Measurements from ENCODE around the gene EPC2. TPM values are rescaled to one million over a fixed set of nuclear protein-coding genes. Genes with fewer than 3 reads are reported as not detected.

The EPC2 gene
- total RNA-seq, 1 experiment from 2014 or later: 19.6 TPM

- no peaks in the 10 kb centered on the region for H3K36me3 ChIP-seq (ENCODE audit: control insufficient read depth in 1 of 2, insufficient read depth in 2 of 2, low read length in 2 of 2)
- intact Hi-C loops (cut with micrococcal nuclease): no loop called here
- H4K20me1 ChIP-seq (ENCODE audit: insufficient read depth): no peaks in the 10 kb centered on the region
- no peaks in the 10 kb centered on the region for H3K79me2 ChIP-seq (ENCODE audit: insufficient read depth, low read length)
- no peak overlapping the region for H3K4me2 ChIP-seq (ENCODE audit: low read length)
- DNase-seq (ENCODE audit: low read depth, low spot score) (no peak), ATAC-seq (no peak)
- no peak overlapping the region for H3K27ac ChIP-seq (ENCODE audit: low read depth, low read length)
- ChIA-PET POLR2A (no interaction called here), RAD21 (ENCODE audit: low non-redundant PET in 1 of 2, low total read pairs in 2 of 2, uncharacterized antibody in 2 of 2, unreplicated experiment in 2 of 2) (no interaction called here), CTCF (no interaction called here)
- H3K9me2 ChIP-seq (ENCODE audit: insufficient read depth): no peaks in the 10 kb centered on the region
- no peak for TF ChIP-seq FOSL1 (IDR thresholded peaks at IDR 0.05; ENCODE audit: low read depth)
- TF ChIP-seq YY1 (IDR thresholded peaks at IDR 0.05; ENCODE audit: extremely low read depth, insufficient replicate concordance, low read depth, low read length): no peak
- TF ChIP-seq RAD21 (IDR thresholded peaks at IDR 0.05; ENCODE audit: low read depth): no peak
- TF ChIP-seq CBX3 (IDR thresholded peaks at IDR 0.05; ENCODE audit: low read depth): no peak
- no peak for TF ChIP-seq POLR2AphosphoS5 (IDR thresholded peaks at IDR 0.05; ENCODE audit: low read depth, low read length)
- no peak overlapping the region for H3K9ac ChIP-seq (ENCODE audit: low read length)
- H3K27me3 ChIP-seq (ENCODE audit: insufficient read depth, low read length): 0 out of 2 replicates have a peak, but pooled peaks cover 6% of the 10 kb centered on the region
- H3K4me3 ChIP-seq (replicated peaks in 1 of 2; ENCODE audit: low read depth in 1 of 2, low read length in 2 of 2): no peak overlapping the region
- no peaks in the 10 kb centered on the region for H3K4me1 ChIP-seq (ENCODE audit: control insufficient read depth in 1 of 2, insufficient read depth in 2 of 2, low read length in 2 of 2)
- H3K9me3 ChIP-seq (ENCODE audit: control insufficient read depth in 1 of 2, insufficient read depth in 1 of 2, low read depth in 1 of 2, low read length in 2 of 2): no peaks in the 10 kb centered on the region
- BruUV-seq (replicated peaks): no TSS peak
- no peak overlapping the region for H2AFZ ChIP-seq (ENCODE audit: low read depth, low read length, poor library complexity, severe bottlenecking)
Measured at GRCh38 chr2:148603562-148603920, 41.0 kb upstream of the EPC2 start.

- H3K79me2 ChIP-seq (ENCODE audit: insufficient read depth, low read length): no peaks in the 10 kb centered on the region
- H3K4me1 ChIP-seq (ENCODE audit: control insufficient read depth in 1 of 2, insufficient read depth in 2 of 2, low read length in 2 of 2): no peaks in the 10 kb centered on the region
- H3K4me2 ChIP-seq (ENCODE audit: low read length): no peak overlapping the region
- no peak overlapping the region for H3K4me3 ChIP-seq (replicated peaks in 1 of 2; ENCODE audit: low read depth in 1 of 2, low read length in 2 of 2)
- RAD21 ChIA-PET (ENCODE audit: low non-redundant PET in 1 of 2, low total read pairs in 2 of 2, uncharacterized antibody in 2 of 2, unreplicated experiment in 2 of 2): no interaction called here
- no peak for ATAC-seq
- no peaks in the 10 kb centered on the region for H3K9me2 ChIP-seq (ENCODE audit: insufficient read depth)
- no peak overlapping the region for H2AFZ ChIP-seq (ENCODE audit: low read depth, low read length, poor library complexity, severe bottlenecking)
- POLR2A ChIA-PET: no interaction called here
- no peak overlapping the region for H3K9ac ChIP-seq (ENCODE audit: low read length)
- intact Hi-C loops (cut with micrococcal nuclease): no loop called here
- no TSS peak for BruUV-seq (replicated peaks)
- CTCF ChIA-PET: no interaction called here
- H3K27me3 ChIP-seq (ENCODE audit: insufficient read depth, low read length): no peaks in the 10 kb centered on the region
- no peak for DNase-seq (ENCODE audit: low read depth, low spot score)
- H4K20me1 ChIP-seq (ENCODE audit: insufficient read depth): no peaks in the 10 kb centered on the region
- TF ChIP-seq CBX3 (IDR thresholded peaks at IDR 0.05; ENCODE audit: low read depth) (no peak), EGR1 (IDR thresholded peaks at IDR 0.05; ENCODE audit: low read depth) (no peak)
- H3K9me3 ChIP-seq (ENCODE audit: control insufficient read depth in 1 of 2, insufficient read depth in 1 of 2, low read depth in 1 of 2, low read length in 2 of 2): no peaks in the 10 kb centered on the region
- H3K36me3 ChIP-seq (ENCODE audit: control insufficient read depth in 1 of 2, insufficient read depth in 2 of 2, low read length in 2 of 2): no peaks in the 10 kb centered on the region
- no peak overlapping the region for H3K27ac ChIP-seq (ENCODE audit: low read depth, low read length)
Measured at GRCh38 chr2:148604927-148605326, 39.6 kb upstream of the EPC2 start.

All from HCT116 (cell line).